ENCODE data around the gene TBC1D3B.
"Not testable (repeated sequence)": the region's sequence is repeated elsewhere in the genome, so short reads cannot be mapped to it uniquely, and the experiment has no call there.

Gene TBC1D3B

GRCh38 chr17:36211484-36212271 is 35.2 kb upstream of the TBC1D3B start:
- not testable (repeated sequence) for H3K36me3 ChIP-seq (ENCODE audit: insufficient read depth, low read length); H3K27ac ChIP-seq (ENCODE audit: low read depth, low read length); H3K4me3 ChIP-seq (ENCODE audit: low read depth, low read length); H3K4me1 ChIP-seq (ENCODE audit: control insufficient read depth, insufficient read depth, low read length, unreplicated experiment); H2AFZ ChIP-seq (ENCODE audit: low read length, unreplicated experiment); H3K79me2 ChIP-seq (ENCODE audit: control insufficient read depth, insufficient read depth, low read length, unreplicated experiment)
- peaks cover 79% of the 10 kb centered on the region for H3K27me3 ChIP-seq (ENCODE audit: insufficient read depth, low read length)

- not testable (repeated sequence) for H2AFZ ChIP-seq (ENCODE audit: low read length, unreplicated experiment); H3K79me2 ChIP-seq (ENCODE audit: control insufficient read depth, insufficient read depth, low read length, unreplicated experiment); H3K27ac ChIP-seq (ENCODE audit: low read depth, low read length); H3K4me1 ChIP-seq (ENCODE audit: control insufficient read depth, insufficient read depth, low read length, unreplicated experiment); H3K4me3 ChIP-seq (ENCODE audit: low read depth, low read length); H3K36me3 ChIP-seq (ENCODE audit: insufficient read depth, low read length)
- H3K27me3 ChIP-seq (ENCODE audit: insufficient read depth, low read length) = peaks cover 78% of the 10 kb centered on the region
Observed at GRCh38 chr17:36210439-36211211, 34.2 kb upstream of the TBC1D3B start, which contains the start of gene CCL4L2. CCL4L2 (plus strand) TSS chr17:36211063.

GRCh38 chr17:36209575-36209974 is 33.1 kb upstream of the TBC1D3B start:
- Histone ChIP-seq H3K27me3 (ENCODE audit: insufficient read depth, low read length) (peaks cover 72% of the 10 kb centered on the region), H3K4me3 (ENCODE audit: low read depth, low read length) (no peak overlapping the region), H3K79me2 (ENCODE audit: control insufficient read depth, insufficient read depth, low read length, unreplicated experiment) (no peaks in the 10 kb centered on the region), H3K4me1 (ENCODE audit: control insufficient read depth, insufficient read depth, low read length, unreplicated experiment) (no peaks in the 10 kb centered on the region), H2AFZ (ENCODE audit: low read length, unreplicated experiment) (no peak overlapping the region), H3K27ac (ENCODE audit: low read depth, low read length) (no peak overlapping the region), H3K36me3 (ENCODE audit: insufficient read depth, low read length) (no peaks in the 10 kb centered on the region)

- H3K4me1 ChIP-seq (ENCODE audit: control insufficient read depth, insufficient read depth, low read length, unreplicated experiment); H3K27ac ChIP-seq (ENCODE audit: low read depth, low read length): not testable (repeated sequence)
Observed at GRCh38 chr17:36207383-36207782, 30.9 kb upstream of the TBC1D3B start.

GRCh38 chr17:36206486-36206821 is 30.0 kb upstream of the TBC1D3B start:
- peaks cover 41% of the 10 kb centered on the region for H3K27me3 ChIP-seq (ENCODE audit: insufficient read depth, low read length)
- H3K27ac ChIP-seq (ENCODE audit: low read depth, low read length); H2AFZ ChIP-seq (ENCODE audit: low read length, unreplicated experiment); H3K4me3 ChIP-seq (ENCODE audit: low read depth, low read length); H3K4me1 ChIP-seq (ENCODE audit: control insufficient read depth, insufficient read depth, low read length, unreplicated experiment); H3K36me3 ChIP-seq (ENCODE audit: insufficient read depth, low read length); H3K79me2 ChIP-seq (ENCODE audit: control insufficient read depth, insufficient read depth, low read length, unreplicated experiment): not testable (repeated sequence)

More at GRCh38 chr17:36207383-36207782, 30.9 kb upstream of the TBC1D3B start:
- not testable (repeated sequence) for H2AFZ ChIP-seq (ENCODE audit: low read length, unreplicated experiment); H3K4me3 ChIP-seq (ENCODE audit: low read depth, low read length); H3K79me2 ChIP-seq (ENCODE audit: control insufficient read depth, insufficient read depth, low read length, unreplicated experiment); H3K36me3 ChIP-seq (ENCODE audit: insufficient read depth, low read length)
- peaks cover 51% of the 10 kb centered on the region for H3K27me3 ChIP-seq (ENCODE audit: insufficient read depth, low read length)

GRCh38 chr17:36205637-36206485 is 29.4 kb upstream of the TBC1D3B start:
- H3K79me2 ChIP-seq (ENCODE audit: control insufficient read depth, insufficient read depth, low read length, unreplicated experiment) = no peaks in the 10 kb centered on the region
- H3K27me3 ChIP-seq (ENCODE audit: insufficient read depth, low read length) = peaks cover 36% of the 10 kb centered on the region
- no peaks in the 10 kb centered on the region for H3K36me3 ChIP-seq (ENCODE audit: insufficient read depth, low read length)
- H2AFZ ChIP-seq (ENCODE audit: low read length, unreplicated experiment) = no peak overlapping the region
- H3K4me3 ChIP-seq (ENCODE audit: low read depth, low read length) = no peak overlapping the region
- no peak overlapping the region for H3K27ac ChIP-seq (ENCODE audit: low read depth, low read length)
- no peaks in the 10 kb centered on the region for H3K4me1 ChIP-seq (ENCODE audit: control insufficient read depth, insufficient read depth, low read length, unreplicated experiment)

- Histone ChIP-seq H2AFZ (ENCODE audit: low read length, unreplicated experiment) (no peak overlapping the region), H3K27me3 (ENCODE audit: insufficient read depth, low read length) (peaks cover 27% of the 10 kb centered on the region), H3K79me2 (ENCODE audit: control insufficient read depth, insufficient read depth, low read length, unreplicated experiment) (no peaks in the 10 kb centered on the region), H3K4me1 (ENCODE audit: control insufficient read depth, insufficient read depth, low read length, unreplicated experiment) (no peaks in the 10 kb centered on the region), H3K36me3 (ENCODE audit: insufficient read depth, low read length) (no peaks in the 10 kb centered on the region), H3K4me3 (ENCODE audit: low read depth, low read length) (no peak overlapping the region), H3K27ac (ENCODE audit: low read depth, low read length) (no peak overlapping the region)
Observed at GRCh38 chr17:36204724-36205500, 28.5 kb upstream of the TBC1D3B start.

- H3K27ac ChIP-seq (ENCODE audit: low read depth, low read length) = no peak overlapping the region
- H3K79me2 ChIP-seq (ENCODE audit: control insufficient read depth, insufficient read depth, low read length, unreplicated experiment) = no peaks in the 10 kb centered on the region
- H3K36me3 ChIP-seq (ENCODE audit: insufficient read depth, low read length) = no peaks in the 10 kb centered on the region
- H2AFZ ChIP-seq (ENCODE audit: low read length, unreplicated experiment) = no peak overlapping the region
- H3K4me3 ChIP-seq (ENCODE audit: low read depth, low read length) = no peak overlapping the region
- H3K27me3 ChIP-seq (ENCODE audit: insufficient read depth, low read length) = peaks cover 21% of the 10 kb centered on the region
- H3K4me1 ChIP-seq (ENCODE audit: control insufficient read depth, insufficient read depth, low read length, unreplicated experiment) = peaks cover 5% of the 10 kb centered on the region
Observed at GRCh38 chr17:36203335-36203734, 26.9 kb upstream of the TBC1D3B start.

- not testable (repeated sequence) for H3K27ac ChIP-seq (ENCODE audit: low read depth, low read length); H3K36me3 ChIP-seq (ENCODE audit: insufficient read depth, low read length); H2AFZ ChIP-seq (ENCODE audit: low read length, unreplicated experiment); H3K79me2 ChIP-seq (ENCODE audit: control insufficient read depth, insufficient read depth, low read length, unreplicated experiment); H3K4me3 ChIP-seq (ENCODE audit: low read depth, low read length)
- H3K4me1 ChIP-seq (ENCODE audit: control insufficient read depth, insufficient read depth, low read length, unreplicated experiment) = peaks cover 16% of the 10 kb centered on the region
- peaks cover 11% of the 10 kb centered on the region for H3K27me3 ChIP-seq (ENCODE audit: insufficient read depth, low read length)
Observed at GRCh38 chr17:36201506-36201905, 25.1 kb upstream of the TBC1D3B start.

GRCh38 chr17:36201102-36201501 is 24.7 kb upstream of the TBC1D3B start:
- H3K27ac ChIP-seq (ENCODE audit: low read depth, low read length); H3K4me3 ChIP-seq (ENCODE audit: low read depth, low read length); H3K27me3 ChIP-seq (ENCODE audit: insufficient read depth, low read length); H3K36me3 ChIP-seq (ENCODE audit: insufficient read depth, low read length); H3K79me2 ChIP-seq (ENCODE audit: control insufficient read depth, insufficient read depth, low read length, unreplicated experiment); H2AFZ ChIP-seq (ENCODE audit: low read length, unreplicated experiment): not testable (repeated sequence)
- H3K4me1 ChIP-seq (ENCODE audit: control insufficient read depth, insufficient read depth, low read length, unreplicated experiment) = peaks cover 16% of the 10 kb centered on the region
